ENCODE data around the gene PRR16.

PRR16 gene

DNA sequence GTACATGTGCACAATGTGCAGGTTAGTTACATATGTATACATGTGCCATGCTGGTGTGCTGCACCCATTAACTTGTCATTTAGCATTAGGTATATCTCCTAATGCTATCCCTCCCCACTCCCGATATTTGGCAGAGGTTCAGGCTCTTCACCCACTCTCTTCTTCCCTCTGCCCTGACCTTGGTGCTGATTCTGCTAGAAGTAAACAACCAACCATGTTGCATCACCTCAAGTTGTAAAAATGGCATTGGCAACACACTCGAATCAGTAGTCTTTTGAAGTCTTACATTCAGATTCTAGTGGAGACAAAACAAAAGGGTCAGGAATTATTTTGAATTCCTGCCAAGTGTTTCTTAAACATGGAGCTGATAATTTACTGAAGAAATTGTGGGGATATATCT, 40.0 kb downstream of the PRR16 start:
- no peak overlapping the region for H3K4me3 ChIP-seq (ENCODE audit: low read length)
- no peaks in the 10 kb centered on the region for H3K27me3 ChIP-seq (ENCODE audit: insufficient read depth, low read length)
- H3K4me1 ChIP-seq (ENCODE audit: insufficient read depth, low read length) = peaks cover 18% of the 10 kb centered on the region
- H3K36me3 ChIP-seq (ENCODE audit: insufficient read depth, low read depth, low read length) = no peaks in the 10 kb centered on the region
- H3K9ac ChIP-seq (ENCODE audit: low read depth, low read length) = no peak overlapping the region
- no peaks in the 10 kb centered on the region for H3K9me3 ChIP-seq (ENCODE audit: insufficient read depth, low read depth, low read length)
- H3K27ac ChIP-seq (ENCODE audit: low read length) = no peak overlapping the region

DNA sequence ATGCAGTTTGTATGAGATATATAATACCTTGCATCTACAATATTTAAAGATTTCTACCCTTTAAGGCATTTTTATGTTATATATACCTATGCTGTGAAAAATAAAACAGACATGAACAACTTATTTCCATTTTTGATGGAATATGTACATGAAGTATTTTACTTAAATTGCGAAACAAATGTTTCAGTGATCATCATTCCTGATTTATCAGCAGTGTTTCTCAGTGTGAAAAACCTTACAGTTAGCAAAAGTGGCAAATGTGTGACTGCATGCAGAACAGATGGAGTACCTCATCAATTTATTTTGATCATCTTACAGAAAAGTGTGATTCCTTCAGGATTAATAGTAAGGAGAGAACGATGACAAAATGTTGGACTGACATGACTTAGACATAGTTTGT, 43.1 kb downstream of the PRR16 start:
- Histone ChIP-seq H3K4me3 (ENCODE audit: low read length) (no peak overlapping the region), H3K27ac (ENCODE audit: low read length) (no peak overlapping the region), H3K9me3 (ENCODE audit: insufficient read depth, low read depth, low read length) (no peaks in the 10 kb centered on the region), H3K36me3 (ENCODE audit: insufficient read depth, low read depth, low read length) (no peaks in the 10 kb centered on the region), H3K27me3 (ENCODE audit: insufficient read depth, low read length) (no peaks in the 10 kb centered on the region), H3K9ac (ENCODE audit: low read depth, low read length) (no peak overlapping the region), H3K4me1 (ENCODE audit: insufficient read depth, low read length) (peaks cover 34% of the 10 kb centered on the region)

DNA sequence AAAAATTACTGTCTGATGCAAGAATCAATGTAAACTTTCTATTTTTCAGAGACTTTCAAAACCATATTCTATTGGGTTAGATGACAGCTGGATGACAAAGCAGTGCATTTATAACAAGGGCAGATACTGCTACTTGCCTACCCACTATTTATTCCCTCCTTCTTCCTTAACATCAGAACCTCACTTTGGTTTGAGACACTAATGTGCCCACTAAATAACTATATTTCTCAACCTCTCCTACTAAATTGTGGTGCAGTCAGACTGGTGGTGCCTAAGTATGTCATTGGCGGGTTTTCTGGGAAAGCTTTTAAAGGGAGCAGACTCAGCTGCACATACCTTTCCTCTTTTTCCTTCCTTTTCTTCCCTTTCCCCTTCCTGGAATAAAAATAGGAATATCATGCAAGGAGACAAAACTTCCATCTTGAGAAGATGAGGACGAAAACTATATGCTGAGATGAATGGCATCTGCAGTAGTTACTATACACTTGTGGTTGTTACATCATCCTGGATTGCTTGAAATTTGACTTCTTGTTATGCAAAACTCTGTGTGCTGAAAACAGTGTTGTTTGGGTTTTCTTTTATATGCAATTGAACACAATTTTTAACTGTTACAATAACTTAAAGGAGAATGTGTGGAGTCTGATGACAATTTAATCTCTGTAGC, 43.8 kb downstream of the PRR16 start:
- H3K9me3 ChIP-seq (ENCODE audit: insufficient read depth, low read depth, low read length) = no peaks in the 10 kb centered on the region
- peak overlapping the region; percentile 13; the same call in 1 of the 2 replicates for H3K9ac ChIP-seq (ENCODE audit: low read depth, low read length)
- H3K4me1 ChIP-seq (ENCODE audit: insufficient read depth, low read length) = peaks cover 41% of the 10 kb centered on the region
- H3K27me3 ChIP-seq (ENCODE audit: insufficient read depth, low read length) = no peaks in the 10 kb centered on the region
- no peak overlapping the region for H3K27ac ChIP-seq (ENCODE audit: low read length)
- peak overlapping the region; percentile 6; the same call in 1 of the 2 replicates for H3K4me3 ChIP-seq (ENCODE audit: low read length)
- H3K36me3 ChIP-seq (ENCODE audit: insufficient read depth, low read depth, low read length) = no peaks in the 10 kb centered on the region

DNA sequence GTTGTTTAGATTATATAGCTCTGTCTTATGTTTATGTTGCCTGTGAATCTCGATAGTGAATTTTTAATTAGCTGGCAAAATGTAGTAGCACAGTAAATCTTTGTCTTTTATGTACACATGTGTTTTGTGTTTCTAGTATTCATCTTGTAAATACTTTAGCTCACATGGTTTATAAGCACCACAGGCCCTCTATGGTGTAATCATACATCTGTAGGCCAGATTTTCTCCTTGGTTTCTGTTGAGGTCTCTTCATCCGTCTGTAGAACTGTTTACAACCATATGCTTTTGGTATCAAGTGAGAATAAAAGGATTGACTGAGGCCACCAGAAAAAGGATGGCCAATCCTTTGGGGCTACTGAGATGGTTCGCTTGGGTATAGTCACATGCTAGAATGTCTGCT, 45.0 kb downstream of the PRR16 start:
- no peak overlapping the region for H3K9ac ChIP-seq (ENCODE audit: low read depth, low read length)
- no peaks in the 10 kb centered on the region for H3K36me3 ChIP-seq (ENCODE audit: insufficient read depth, low read depth, low read length)
- H3K4me3 ChIP-seq (ENCODE audit: low read length) = no peak overlapping the region
- H3K9me3 ChIP-seq (ENCODE audit: insufficient read depth, low read depth, low read length) = no peaks in the 10 kb centered on the region
- H3K4me1 ChIP-seq (ENCODE audit: insufficient read depth, low read length) = peaks cover 45% of the 10 kb centered on the region
- H3K27ac ChIP-seq (ENCODE audit: low read length) = no peak overlapping the region
- no peaks in the 10 kb centered on the region for H3K27me3 ChIP-seq (ENCODE audit: insufficient read depth, low read length)

DNA sequence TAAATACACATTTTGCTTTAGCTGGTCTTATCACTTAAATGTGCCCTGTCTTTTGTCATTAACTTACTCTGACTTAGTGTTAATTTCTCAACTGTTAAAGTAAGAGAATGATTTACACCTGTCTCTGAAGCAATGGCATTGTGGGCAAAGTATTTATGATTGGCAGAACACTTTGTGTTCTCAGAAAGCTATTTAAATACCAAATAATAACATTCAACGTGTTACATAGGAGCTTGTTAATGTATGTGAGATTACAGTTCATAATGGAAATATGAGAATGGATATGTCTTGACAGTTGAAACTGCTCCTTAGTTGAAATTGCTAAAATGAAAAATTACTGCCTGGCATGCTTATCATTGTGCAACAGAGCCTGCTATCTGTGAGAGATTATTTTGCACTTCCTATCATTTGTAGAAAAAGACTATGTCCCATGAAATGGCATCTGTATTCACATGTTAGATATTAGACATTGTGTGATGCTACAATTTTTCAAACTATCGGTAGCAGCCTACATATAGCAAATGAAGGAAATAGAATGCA, 46.1 kb downstream of the PRR16 start:
- Histone ChIP-seq H3K36me3 (ENCODE audit: insufficient read depth, low read depth, low read length) (no peaks in the 10 kb centered on the region), H3K4me3 (ENCODE audit: low read length) (no peak overlapping the region), H3K27ac (ENCODE audit: low read length) (no peak overlapping the region), H3K9ac (ENCODE audit: low read depth, low read length) (no peak overlapping the region), H3K9me3 (ENCODE audit: insufficient read depth, low read depth, low read length) (no peaks in the 10 kb centered on the region), H3K4me1 (ENCODE audit: insufficient read depth, low read length) (peaks cover 45% of the 10 kb centered on the region), H3K27me3 (ENCODE audit: insufficient read depth, low read length) (no peaks in the 10 kb centered on the region)

DNA sequence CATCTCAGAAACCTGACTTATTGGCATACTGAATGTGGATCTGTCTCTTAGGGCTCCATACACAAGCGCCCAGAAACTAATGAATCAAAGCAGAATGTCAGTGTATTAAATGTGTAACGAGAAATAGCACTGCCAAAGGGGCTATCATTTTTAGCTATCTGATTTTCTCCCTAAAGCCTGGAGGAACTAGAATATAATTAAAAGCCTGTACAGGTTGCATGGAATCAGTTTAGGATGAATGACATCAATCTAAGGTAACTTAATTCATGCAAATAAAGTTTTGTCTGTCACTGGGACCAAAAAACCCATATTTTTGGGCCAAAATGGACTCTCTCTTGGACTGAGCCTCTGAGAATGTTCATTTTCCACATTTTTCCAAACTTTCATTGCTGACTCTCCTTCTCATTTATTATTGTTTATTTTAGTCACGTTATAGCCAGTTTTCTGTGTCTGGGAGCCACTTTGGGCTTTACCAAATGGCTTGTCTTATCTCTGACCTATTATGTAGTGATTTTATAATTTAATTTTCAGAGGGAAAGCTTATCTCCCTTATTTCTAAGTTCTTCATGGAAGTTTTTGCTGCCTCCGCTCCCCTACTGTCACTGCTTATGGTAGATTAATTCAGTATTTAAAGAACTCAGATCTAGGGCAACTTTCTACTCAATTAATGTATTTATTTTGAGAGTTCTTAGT, 47.0 kb downstream of the PRR16 start:
- peak overlapping the region; percentile 51; the same call in 1 of the 2 replicates for H3K9ac ChIP-seq (ENCODE audit: low read depth, low read length)
- peak overlapping the region; percentile 21; the same call in 1 of the 2 replicates for H3K4me3 ChIP-seq (ENCODE audit: low read length)
- peaks cover 45% of the 10 kb centered on the region for H3K4me1 ChIP-seq (ENCODE audit: insufficient read depth, low read length)
- H3K27ac ChIP-seq (ENCODE audit: low read length) = no peak overlapping the region
- H3K36me3 ChIP-seq (ENCODE audit: insufficient read depth, low read depth, low read length) = no peaks in the 10 kb centered on the region
- H3K27me3 ChIP-seq (ENCODE audit: insufficient read depth, low read length) = no peaks in the 10 kb centered on the region
- no peaks in the 10 kb centered on the region for H3K9me3 ChIP-seq (ENCODE audit: insufficient read depth, low read depth, low read length)

DNA sequence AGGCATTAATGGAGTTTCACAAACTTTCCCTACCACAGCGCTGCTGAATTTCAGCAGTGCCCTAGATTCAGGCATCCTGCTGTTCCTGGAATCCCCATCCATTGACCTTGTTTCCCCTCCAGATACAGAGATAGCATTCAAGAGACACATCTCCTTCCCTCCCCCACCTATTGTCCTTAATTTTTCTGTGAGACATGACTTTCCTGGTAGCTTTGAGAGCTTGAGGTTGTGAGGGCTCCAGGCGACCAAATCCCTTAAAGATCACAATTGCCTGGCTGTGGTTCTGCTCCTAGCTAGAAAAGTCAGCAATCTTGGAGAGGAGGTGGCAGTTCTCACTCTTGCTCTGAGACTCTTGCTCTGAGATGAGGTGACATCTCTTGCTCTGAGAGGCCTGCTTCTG, 48.0 kb downstream of the PRR16 start:
- H3K9ac ChIP-seq (ENCODE audit: low read depth, low read length) = peak overlapping the region; percentile 51; the same call in 1 of the 2 replicates
- H3K9me3 ChIP-seq (ENCODE audit: insufficient read depth, low read depth, low read length) = no peaks in the 10 kb centered on the region
- H3K27me3 ChIP-seq (ENCODE audit: insufficient read depth, low read length) = no peaks in the 10 kb centered on the region
- no peaks in the 10 kb centered on the region for H3K36me3 ChIP-seq (ENCODE audit: insufficient read depth, low read depth, low read length)
- H3K4me3 ChIP-seq (ENCODE audit: low read length) = peak overlapping the region; percentile 21; the same call in 1 of the 2 replicates
- H3K27ac ChIP-seq (ENCODE audit: low read length) = peak overlapping the region; percentile 50
- H3K4me1 ChIP-seq (ENCODE audit: insufficient read depth, low read length) = peaks cover 45% of the 10 kb centered on the region

DNA sequence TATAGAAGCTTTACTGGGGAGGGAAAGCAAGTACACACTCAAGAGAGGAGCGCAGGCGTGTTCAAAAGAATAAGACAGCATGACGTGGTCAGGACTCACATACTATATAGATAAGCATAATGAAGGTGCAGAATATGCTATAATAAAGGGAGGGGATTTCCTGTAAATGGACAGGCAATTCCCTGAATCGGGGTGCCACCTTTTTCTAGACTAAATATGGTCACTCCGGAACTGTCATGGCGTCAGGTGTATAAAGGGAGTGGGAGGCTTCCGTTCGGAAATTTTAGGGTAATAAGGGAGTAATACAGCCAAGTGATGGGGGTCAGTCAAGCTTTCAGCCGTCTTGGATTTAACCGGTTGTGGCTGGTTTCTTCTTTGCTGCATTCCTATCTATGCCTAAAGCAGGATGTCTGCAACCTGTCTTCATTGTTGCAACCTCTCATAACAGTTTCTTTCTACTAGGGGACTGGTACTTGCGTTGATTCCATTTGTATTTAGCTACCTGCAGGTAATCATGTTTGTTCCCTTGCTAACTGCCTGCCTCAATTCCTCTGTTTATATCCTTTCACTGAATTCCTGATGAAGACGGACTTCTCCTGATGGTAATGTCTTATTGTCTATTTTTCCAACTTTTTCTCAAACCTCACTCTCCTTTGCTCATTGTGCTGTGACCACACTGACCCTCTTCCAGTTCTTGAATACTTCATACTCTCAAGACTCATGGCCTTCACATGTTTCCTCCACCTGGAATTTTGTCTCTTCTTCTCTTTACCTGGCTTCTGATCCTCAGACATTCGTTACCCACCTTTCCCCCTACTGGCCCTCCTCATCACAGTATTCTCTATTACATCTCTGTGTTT, 48.9 kb downstream of the PRR16 start:
- Histone ChIP-seq H3K4me1 (ENCODE audit: insufficient read depth, low read length) (peaks cover 38% of the 10 kb centered on the region), H3K4me3 (ENCODE audit: low read length) (no peak overlapping the region), H3K9me3 (ENCODE audit: insufficient read depth, low read depth, low read length) (no peaks in the 10 kb centered on the region), H3K36me3 (ENCODE audit: insufficient read depth, low read depth, low read length) (no peaks in the 10 kb centered on the region), H3K9ac (ENCODE audit: low read depth, low read length) (no peak overlapping the region; the same call in 1 of the 2 replicates), H3K27ac (ENCODE audit: low read length) (no peak overlapping the region), H3K27me3 (ENCODE audit: insufficient read depth, low read length) (no peaks in the 10 kb centered on the region)

DNA sequence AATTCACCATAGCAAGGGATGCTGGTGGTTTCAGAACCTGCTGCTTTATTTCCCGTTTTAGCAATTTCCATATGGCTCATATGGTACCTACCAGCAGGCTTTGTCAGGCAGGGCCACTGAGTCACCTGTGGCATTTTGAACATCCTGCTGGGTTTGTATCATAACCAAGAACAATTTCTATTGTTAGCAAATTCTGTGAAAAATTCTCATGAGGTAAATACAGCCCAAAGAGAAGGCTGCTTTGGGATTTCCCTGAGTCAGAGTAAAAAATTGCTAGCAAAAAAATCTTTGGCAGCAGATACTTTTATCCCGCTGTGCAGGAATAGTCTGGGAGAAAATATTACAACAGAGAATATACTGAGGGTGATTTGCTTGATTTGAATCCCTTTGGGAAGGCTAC, 52.7 kb downstream of the PRR16 start:
- H3K27ac ChIP-seq (ENCODE audit: low read length) = no peak overlapping the region
- no peak overlapping the region for H3K4me3 ChIP-seq (ENCODE audit: low read length)
- H3K9ac ChIP-seq (ENCODE audit: low read depth, low read length) = no peak overlapping the region
- H3K36me3 ChIP-seq (ENCODE audit: insufficient read depth, low read depth, low read length) = no peaks in the 10 kb centered on the region
- peaks cover 15% of the 10 kb centered on the region for H3K4me1 ChIP-seq (ENCODE audit: insufficient read depth, low read length)
- H3K27me3 ChIP-seq (ENCODE audit: insufficient read depth, low read length) = no peaks in the 10 kb centered on the region
- no peaks in the 10 kb centered on the region for H3K9me3 ChIP-seq (ENCODE audit: insufficient read depth, low read depth, low read length)

DNA sequence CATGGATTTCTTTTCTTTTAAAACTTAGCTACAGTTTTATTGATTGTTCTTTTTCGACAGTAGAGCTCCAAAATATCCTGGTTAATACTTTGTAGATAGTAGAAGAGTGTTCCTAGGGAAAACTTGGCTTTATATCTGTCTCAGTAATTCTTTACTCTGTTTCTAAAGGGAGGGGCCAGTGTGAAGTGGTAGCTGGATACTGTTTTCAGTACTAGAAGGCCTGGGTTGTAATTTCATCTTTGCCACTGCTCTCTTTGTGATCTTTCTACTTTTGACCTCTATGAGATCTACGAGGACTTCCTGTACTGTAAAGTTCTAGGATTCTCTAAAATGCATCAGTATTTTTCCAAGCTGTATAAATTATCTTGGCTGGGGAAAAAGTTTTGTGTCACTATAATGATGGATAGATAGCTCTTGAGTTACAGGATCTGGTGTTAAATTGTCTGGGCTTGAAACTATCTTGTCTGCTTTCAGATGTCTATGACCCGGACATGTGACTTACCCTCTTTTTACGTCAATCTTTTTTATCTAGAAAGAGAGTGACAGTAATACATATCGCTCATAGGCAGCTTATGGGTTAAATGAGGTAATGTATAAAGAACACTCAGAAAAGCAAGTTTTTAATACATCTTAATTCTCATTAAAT, 53.6 kb downstream of the PRR16 start:
- Histone ChIP-seq H3K27me3 (ENCODE audit: insufficient read depth, low read length) (no peaks in the 10 kb centered on the region), H3K9me3 (ENCODE audit: insufficient read depth, low read depth, low read length) (no peaks in the 10 kb centered on the region), H3K4me1 (ENCODE audit: insufficient read depth, low read length) (peaks cover 6% of the 10 kb centered on the region), H3K27ac (ENCODE audit: low read length) (no peak overlapping the region), H3K36me3 (ENCODE audit: insufficient read depth, low read depth, low read length) (no peaks in the 10 kb centered on the region), H3K4me3 (ENCODE audit: low read length) (no peak overlapping the region), H3K9ac (ENCODE audit: low read depth, low read length) (no peak overlapping the region)

DNA sequence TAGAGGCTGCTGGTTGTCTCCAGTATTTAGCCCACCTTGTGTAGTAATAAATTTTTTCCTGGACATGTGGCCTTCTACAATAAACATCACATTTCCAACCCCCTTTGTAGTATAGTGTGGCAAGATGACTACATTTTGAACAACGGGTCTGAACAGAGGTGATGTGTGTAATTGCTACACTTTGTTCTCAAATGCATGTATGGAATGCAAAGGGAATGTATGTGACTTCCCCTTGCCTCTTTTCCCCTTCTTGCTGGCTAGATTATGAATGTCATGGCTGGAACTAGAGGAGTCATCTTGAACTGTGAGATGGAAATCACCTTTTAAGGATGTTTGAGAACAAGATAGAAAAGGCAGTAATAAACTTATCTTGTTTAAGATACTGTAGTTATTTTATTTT, 54.5 kb downstream of the PRR16 start:
- H3K9ac ChIP-seq (ENCODE audit: low read depth, low read length) = no peak overlapping the region
- no peak overlapping the region for H3K27ac ChIP-seq (ENCODE audit: low read length)
- H3K36me3 ChIP-seq (ENCODE audit: insufficient read depth, low read depth, low read length) = no peaks in the 10 kb centered on the region
- no peaks in the 10 kb centered on the region for H3K27me3 ChIP-seq (ENCODE audit: insufficient read depth, low read length)
- H3K9me3 ChIP-seq (ENCODE audit: insufficient read depth, low read depth, low read length) = no peaks in the 10 kb centered on the region
- no peak overlapping the region for H3K4me3 ChIP-seq (ENCODE audit: low read length)
- H3K4me1 ChIP-seq (ENCODE audit: insufficient read depth, low read length) = no peaks in the 10 kb centered on the region; the same call in 1 of the 2 replicates
